Activated CD4-positive, CD25-positive, alpha-beta regulatory T cell treated with anti-CD3 and anti-CD28 coated beads, Interleukin-2, amount 50 U/mL, for 72 hours (primary cell): ENCODE results near the gene PMM1.
A peak's percentile ranks its signal among the peaks of the same experiment; 100 is the strongest.

Experiments
- DNase-seq: peaks from one replicate; pipeline ENCODE4 v3.0.0; 2021

PMM1 gene

DNA sequence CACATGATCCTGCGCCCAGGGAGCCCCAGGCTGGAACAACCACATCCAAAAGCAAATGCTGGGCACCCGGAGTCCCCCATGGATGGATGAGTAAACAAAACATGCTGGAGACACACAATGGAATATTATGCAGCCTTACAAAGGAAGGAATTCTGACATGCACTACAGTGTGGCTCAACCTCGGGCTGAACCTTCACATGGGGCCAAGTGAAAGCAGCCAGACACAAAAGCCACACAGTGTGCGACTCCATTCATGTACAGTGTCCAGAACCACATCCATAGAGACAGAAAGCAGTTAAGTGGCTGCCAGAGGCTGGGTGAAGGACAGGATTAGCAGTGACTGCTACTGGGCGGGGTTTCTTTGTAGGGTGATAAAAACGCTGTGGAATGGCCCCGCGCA lies 55.4 kb downstream of the PMM1 start:
- no peak for DNase-seq

GRCh38 chr22:41532908-41533825 lies 56.5 kb downstream of the PMM1 start:
- peak; percentile 75 for DNase-seq

GRCh38 chr22:41531715-41532477 lies 57.7 kb downstream of the PMM1 start:
- DNase-seq, result no peak

- no peak for DNase-seq
These were observed 58.5 kb downstream of the PMM1 start for GRCh38 chr22:41530890-41531714.

- no peak for DNase-seq
These were observed 60.6 kb downstream of the PMM1 start for GRCh38 chr22:41528938-41529561.

DNA sequence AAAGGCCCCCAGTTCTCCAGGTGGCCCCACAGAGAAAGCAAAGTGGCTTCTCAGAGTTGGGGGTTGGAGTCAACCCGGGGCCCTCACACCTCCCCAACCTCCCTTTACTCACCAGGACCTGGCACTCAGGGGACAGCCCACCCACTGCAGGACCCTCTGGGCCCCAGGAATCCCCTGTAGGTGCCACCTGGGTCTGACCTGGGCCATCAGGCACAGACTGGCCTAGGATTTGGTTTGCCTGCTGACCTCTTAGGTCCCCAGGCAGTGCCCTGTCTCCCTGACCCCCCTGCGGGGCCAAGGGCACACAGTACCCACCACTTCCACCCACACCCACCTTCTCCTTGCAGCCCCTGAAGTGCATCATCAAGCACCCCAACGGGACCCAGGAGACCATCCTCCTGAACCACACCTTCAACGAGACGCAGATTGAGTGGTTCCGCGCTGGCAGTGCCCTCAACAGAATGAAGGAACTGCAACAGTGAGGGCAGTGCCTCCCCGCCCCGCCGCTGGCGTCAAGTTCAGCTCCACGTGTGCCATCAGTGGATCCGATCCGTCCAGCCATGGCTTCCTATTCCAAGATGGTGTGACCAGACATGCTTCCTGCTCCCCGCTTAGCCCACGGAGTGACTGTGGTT lies 61.4 kb downstream of the PMM1 start:
- DNase-seq, result no peak
